Cardiac fibroblast (primary cell): ENCODE results near the gene SLC39A11.

Source experiments
- DNase-seq, 2 donors: peaks; one replicate each; pipeline versions ENCODE4 v3.0.0 to v3.0.0-alpha.2; 2010; ENCODE audit warnings: low read depth in 2 of 2
- H3K4me3 ChIP-seq, 2 donors: replicated peaks in 1 of 2; 1 replicate in 1 of 2; 2 replicates in 1 of 2; pipeline ENCODE4 v1.5.1; 2011; ENCODE audit warnings: low read depth in 2 of 2, low read length in 2 of 2, mild to moderate bottlenecking in 2 of 2, moderate library complexity in 1 of 2
- TF ChIP-seq, protein P1 (sequence below): IDR thresholded peaks from one replicate; pipeline ENCODE4 v1.5.1; 2011; ENCODE audit warnings: low read depth, mild to moderate bottlenecking, low read length, inconsistent platforms

Gene SLC39A11

DNA sequence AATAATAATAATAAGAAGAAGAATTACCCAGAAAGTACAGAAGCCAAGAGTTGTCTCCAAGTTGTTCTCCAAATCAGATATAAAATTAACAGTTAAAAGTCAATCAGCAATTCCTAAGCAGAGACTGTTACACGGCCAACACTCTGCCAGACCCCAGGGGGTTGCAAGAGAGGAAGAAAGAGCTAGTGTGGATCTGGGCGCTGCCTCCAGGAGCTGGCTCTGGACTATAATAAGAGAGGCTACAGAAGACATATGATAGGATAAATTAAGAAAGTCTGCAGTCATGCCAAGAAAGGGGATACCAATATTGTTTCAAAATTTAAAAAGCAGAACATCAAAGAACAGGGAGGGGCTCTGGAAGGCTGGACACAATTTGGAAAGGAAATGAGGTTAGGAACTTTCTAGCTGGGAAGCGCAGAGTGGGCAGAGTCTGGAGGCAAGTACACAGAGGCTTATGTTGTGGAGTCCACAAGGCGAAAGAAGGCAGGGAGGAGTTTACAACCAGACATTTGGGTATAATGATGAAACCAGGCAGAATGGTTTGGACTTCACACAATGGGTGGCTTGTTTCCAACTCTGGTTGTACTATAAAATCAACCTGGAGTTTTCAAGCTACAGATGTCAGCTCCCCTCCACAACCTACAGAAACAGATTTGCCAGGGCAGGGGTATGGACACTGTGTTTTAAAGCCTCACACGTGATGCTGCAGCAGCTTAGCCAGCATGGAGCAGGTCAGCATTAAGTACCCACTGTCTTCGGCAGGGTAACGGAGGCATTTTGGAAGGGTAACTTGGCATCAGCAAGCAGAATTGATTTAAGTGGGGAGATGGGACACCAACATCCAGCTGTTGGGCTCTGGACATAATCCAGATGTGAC, 49.4 kb downstream of the SLC39A11 start:
- no peak overlapping the region for H3K4me3 ChIP-seq
- TF ChIP-seq, protein P1, sequence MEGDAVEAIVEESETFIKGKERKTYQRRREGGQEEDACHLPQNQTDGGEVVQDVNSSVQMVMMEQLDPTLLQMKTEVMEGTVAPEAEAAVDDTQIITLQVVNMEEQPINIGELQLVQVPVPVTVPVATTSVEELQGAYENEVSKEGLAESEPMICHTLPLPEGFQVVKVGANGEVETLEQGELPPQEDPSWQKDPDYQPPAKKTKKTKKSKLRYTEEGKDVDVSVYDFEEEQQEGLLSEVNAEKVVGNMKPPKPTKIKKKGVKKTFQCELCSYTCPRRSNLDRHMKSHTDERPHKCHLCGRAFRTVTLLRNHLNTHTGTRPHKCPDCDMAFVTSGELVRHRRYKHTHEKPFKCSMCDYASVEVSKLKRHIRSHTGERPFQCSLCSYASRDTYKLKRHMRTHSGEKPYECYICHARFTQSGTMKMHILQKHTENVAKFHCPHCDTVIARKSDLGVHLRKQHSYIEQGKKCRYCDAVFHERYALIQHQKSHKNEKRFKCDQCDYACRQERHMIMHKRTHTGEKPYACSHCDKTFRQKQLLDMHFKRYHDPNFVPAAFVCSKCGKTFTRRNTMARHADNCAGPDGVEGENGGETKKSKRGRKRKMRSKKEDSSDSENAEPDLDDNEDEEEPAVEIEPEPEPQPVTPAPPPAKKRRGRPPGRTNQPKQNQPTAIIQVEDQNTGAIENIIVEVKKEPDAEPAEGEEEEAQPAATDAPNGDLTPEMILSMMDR = no peak
- DNase-seq = peak; percentile 54 to 87

DNA sequence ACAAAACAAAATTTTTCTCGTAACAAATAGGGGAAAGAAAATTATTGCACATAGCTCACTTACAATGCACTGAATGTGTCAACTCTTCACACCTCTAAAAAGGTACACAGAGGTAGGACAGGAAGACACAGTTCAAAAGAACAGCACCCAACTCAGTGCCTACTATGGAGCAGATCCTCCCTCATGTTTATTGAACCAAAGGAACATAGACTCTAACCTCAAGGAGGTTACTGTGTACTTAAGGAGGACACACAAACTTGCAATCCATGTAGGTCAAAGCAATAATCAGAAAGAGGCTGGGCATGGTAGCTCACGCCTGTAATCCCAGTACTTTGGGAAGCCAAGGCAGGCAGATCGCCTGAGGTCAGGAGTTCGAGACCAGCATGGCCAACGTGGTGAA, 50.3 kb downstream of the SLC39A11 start:
- no peak for DNase-seq
- TF ChIP-seq, protein P1 = no peak
- H3K4me3 ChIP-seq = no peak overlapping the region

DNA sequence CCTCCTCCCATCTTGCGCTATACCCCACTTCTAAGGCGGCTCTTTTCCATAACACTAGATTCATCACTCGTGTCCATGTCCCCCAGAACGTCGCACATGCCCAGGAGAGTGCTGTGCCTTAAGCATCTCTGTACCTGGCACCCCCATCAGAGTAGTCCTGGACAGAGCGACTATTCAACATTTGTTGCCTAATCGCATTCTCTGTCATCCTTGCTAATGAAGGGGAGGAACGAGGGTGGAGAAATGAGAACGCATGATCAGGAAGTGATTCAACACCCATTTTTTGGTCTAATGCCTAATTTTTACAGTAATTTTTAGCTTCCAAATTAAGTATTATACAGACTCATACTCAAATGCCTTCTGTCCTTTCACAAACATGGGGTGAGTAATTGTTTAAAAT, 53.2 kb downstream of the SLC39A11 start:
- peak in 1 of 2 donors; percentile 29 for DNase-seq
- TF ChIP-seq, protein P1 = no peak
- H3K4me3 ChIP-seq = no peak overlapping the region

DNA sequence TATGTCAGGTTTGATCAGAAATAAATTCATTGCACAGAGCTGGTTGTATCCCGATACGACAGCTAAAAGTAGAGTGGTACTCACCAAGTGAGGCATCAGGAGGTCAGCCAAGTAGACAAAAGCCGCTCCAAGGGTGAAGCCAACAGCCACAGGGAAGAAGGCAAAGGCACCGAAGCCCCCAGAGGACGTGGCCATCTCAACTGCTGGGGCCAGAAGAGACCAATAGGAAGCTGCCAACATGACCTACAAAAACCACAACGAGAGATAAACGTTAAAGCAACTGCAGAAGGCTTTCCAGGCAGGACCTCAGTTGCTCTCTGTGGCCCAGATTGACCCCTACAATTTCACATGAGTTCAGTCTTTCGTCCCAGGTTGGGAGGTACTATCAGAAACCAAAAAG, 61.0 kb downstream of the SLC39A11 start:
- TF ChIP-seq, protein P1 = no peak
- no peak for DNase-seq
- no peak overlapping the region for H3K4me3 ChIP-seq

DNA sequence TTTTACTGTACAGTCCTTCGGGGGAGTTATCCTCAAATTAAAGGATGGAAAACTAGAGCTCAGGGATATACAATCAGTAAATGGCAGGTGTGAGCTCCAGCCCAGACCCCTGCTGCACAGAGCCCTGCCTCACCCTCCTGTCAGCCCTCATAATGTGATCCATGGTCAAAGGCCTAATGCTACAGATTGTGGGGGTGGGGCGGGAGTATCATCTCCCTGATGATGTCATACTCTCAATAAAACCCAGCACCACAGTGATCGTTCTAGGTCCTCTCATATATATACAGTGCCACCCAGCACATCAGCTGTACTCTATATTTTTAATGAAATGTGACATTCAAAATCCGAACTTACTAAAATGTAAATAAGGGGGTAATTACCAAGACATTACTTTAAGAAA, 61.5 kb downstream of the SLC39A11 start:
- TF ChIP-seq, protein P1 = no peak
- DNase-seq = no peak
- H3K4me3 ChIP-seq = no peak overlapping the region

DNA sequence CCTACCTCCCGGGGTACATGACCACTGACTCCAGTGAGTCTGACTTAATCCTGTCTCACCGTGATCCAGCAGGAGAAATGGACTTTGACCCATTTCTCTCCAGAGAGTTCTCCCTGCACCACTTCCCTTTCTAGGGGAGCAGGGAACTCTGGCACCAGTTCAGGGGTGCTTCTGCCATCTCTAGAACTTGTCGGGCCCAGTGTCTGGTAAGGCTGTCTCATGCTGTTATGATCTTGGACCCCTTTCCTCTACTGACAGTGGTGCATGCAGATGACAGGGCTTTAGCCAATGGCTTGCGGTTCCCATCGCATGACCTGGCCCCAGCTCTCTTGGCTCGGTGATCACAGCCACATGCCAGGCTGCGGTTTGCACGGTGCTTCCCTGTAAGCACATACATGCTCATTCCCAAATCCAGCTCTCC, 62.0 kb downstream of the SLC39A11 start:
- peak in 1 of 2 donors; percentile 36 for DNase-seq
- TF ChIP-seq, protein P1 = no peak
- H3K4me3 ChIP-seq = no peak overlapping the region
